Type B pancreatic cell (in vitro differentiated cells): ENCODE data around the gene IRX6. TPM values are rescaled to one million over a fixed set of nuclear protein-coding genes. Genes with fewer than 3 reads are reported as not detected.

Experiments used
- DNase-seq: peaks from one replicate; pipeline ENCODE4 v3.0.0; 2021; ENCODE audit warnings: mixed read lengths; ENCODE audit not compliant: unreplicated experiment; ENCODE audit errors: extremely low spot score
- H3K27ac Mint-ChIP-seq: 2 replicates; pipeline ENCODE4 v1.8.0; 2021; ENCODE audit warnings: mild to moderate bottlenecking, mixed read lengths
- H3K27me3 Mint-ChIP-seq: 2 replicates; pipeline ENCODE4 v1.8.0; 2021; ENCODE audit warnings: mixed read lengths
- H3K36me3 Mint-ChIP-seq: 2 replicates; pipeline ENCODE4 v1.8.0; 2021; ENCODE audit warnings: mixed read lengths
- H3K4me1 Mint-ChIP-seq: one replicate; pipeline ENCODE4 v1.8.0; 2021; ENCODE audit warnings: mixed read lengths; ENCODE audit not compliant: unreplicated experiment
- H3K4me3 Mint-ChIP-seq: 2 replicates; pipeline ENCODE4 v1.8.0; 2021; ENCODE audit warnings: mild to moderate bottlenecking, mixed read lengths
- H3K9me3 Mint-ChIP-seq: 2 replicates; pipeline ENCODE4 v1.8.0; 2021; ENCODE audit warnings: mixed read lengths
- CTCF ChIP-seq: fragments of 200-600 bp; sonication (generic); conservative IDR thresholded peaks from 2 replicates; pipeline ENCODE4 v1.5.0; 2021; ENCODE audit warnings: antibody characterized with exemption, mild to moderate bottlenecking
- total RNA-seq: library from RNA; stranded (reverse); gene quantifications from 2 replicates; pipeline ENCODE4 v1.2.1, GENCODE V29; 2021; ENCODE audit warnings: low replicate concordance

The IRX6 gene
- total RNA-seq, 1 donor from 2014 or later = 1.5 TPM

- H3K27me3 Mint-ChIP-seq = peaks cover 43% of the 10 kb centered on the region
Observed at GRCh38 chr16:55376045-55376444, 52.0 kb downstream of the IRX6 start.

GRCh38 chr16:55376567-55377167 is 52.7 kb downstream of the IRX6 start:
- Mint-ChIP-seq H3K27ac (no peak overlapping the region), H3K27me3 (peaks cover 37% of the 10 kb centered on the region), H3K36me3 (no peaks in the 10 kb centered on the region), H3K4me3 (no peak overlapping the region), H3K4me1 (no peaks in the 10 kb centered on the region), H3K9me3 (no peaks in the 10 kb centered on the region)
- TF ChIP-seq CTCF = no peak
- no peak for DNase-seq

More at GRCh38 chr16:55376045-55376444, 52.0 kb downstream of the IRX6 start:
- Mint-ChIP-seq H3K27ac (no peak overlapping the region), H3K4me3 (no peak overlapping the region), H3K36me3 (no peaks in the 10 kb centered on the region), H3K4me1 (peaks cover under 1% of the 10 kb centered on the region), H3K9me3 (no peaks in the 10 kb centered on the region)
- no peak for DNase-seq
- TF ChIP-seq CTCF = no peak

GRCh38 chr16:55377840-55378239 is 53.8 kb downstream of the IRX6 start:
- H3K4me1 Mint-ChIP-seq = no peaks in the 10 kb centered on the region

GRCh38 chr16:55378616-55379015 is 54.6 kb downstream of the IRX6 start:
- Mint-ChIP-seq H3K27ac (no peak overlapping the region), H3K4me1 (no peaks in the 10 kb centered on the region), H3K9me3 (no peaks in the 10 kb centered on the region), H3K36me3 (no peaks in the 10 kb centered on the region), H3K27me3 (peaks cover 17% of the 10 kb centered on the region), H3K4me3 (no peak overlapping the region)
- DNase-seq = no peak
- TF ChIP-seq CTCF = no peak

More at GRCh38 chr16:55377840-55378239, 53.8 kb downstream of the IRX6 start:
- Mint-ChIP-seq H3K27me3 (peaks cover 25% of the 10 kb centered on the region), H3K9me3 (no peaks in the 10 kb centered on the region), H3K27ac (no peak overlapping the region), H3K36me3 (no peaks in the 10 kb centered on the region), H3K4me3 (no peak overlapping the region)
- no peak for TF ChIP-seq CTCF
- no peak for DNase-seq

GRCh38 chr16:55379371-55379770 is 55.4 kb downstream of the IRX6 start:
- Mint-ChIP-seq H3K36me3 (no peaks in the 10 kb centered on the region), H3K4me1 (no peaks in the 10 kb centered on the region), H3K27me3 (peaks cover 17% of the 10 kb centered on the region), H3K27ac (no peak overlapping the region), H3K4me3 (no peak overlapping the region), H3K9me3 (no peaks in the 10 kb centered on the region)
- no peak for TF ChIP-seq CTCF
- no peak for DNase-seq
